GM12878 (cell line): Measurements from ENCODE around the gene PLXNA4. TPM values are rescaled to one million over a fixed set of nuclear protein-coding genes. Genes with fewer than 3 reads are reported as not detected.

Experiments used
- ATAC-seq: fragments of 200-7000 bp; cut with Tn5 transposase; 3 replicates; pipeline ENCODE4 v1.9.1; 2020; ENCODE audit warnings: mild to moderate bottlenecking, moderate library complexity
- BruUV-seq: library from RNA; stranded (reverse); fragments of 400-500 nt; replicated peaks from 2 replicates; lab custom pipeline; 2021; lab: Mats Ljungman, UMichigan
- CTCF ChIA-PET: fragments of 300-600 bp; sonication (Branson Sonifier 250); formaldehyde crosslinking; extraction: SDS; loops from one replicate; lab custom pipeline; 2021; ENCODE audit warnings: inconsistent platforms; lab: Yijun Ruan, JAX
- POLR2A ChIA-PET: fragments of 350-600 bp; formaldehyde crosslinking; extraction: SDS; loops from one replicate; lab custom pipeline; 2021; ENCODE audit warnings: inconsistent platforms; lab: Charles Lee
- RAD21 ChIA-PET: fragments of 300-600 bp; sonication (Branson Sonifier 250); formaldehyde crosslinking; loops from one replicate; lab custom pipeline; 2023; ENCODE audit warnings: antibody characterized with exemption; ENCODE audit not compliant: unreplicated experiment; lab: Charles Lee
- SMC1A ChIA-PET: fragments of 300-600 bp; sonication (Branson Sonifier 250); formaldehyde crosslinking; loops from one replicate; lab custom pipeline; 2023; ENCODE audit not compliant: unreplicated experiment, uncharacterized antibody; lab: Charles Lee
- DNase-seq: peaks from one replicate; pipeline ENCODE4 v3.0.0-alpha.2; 2011; ENCODE audit warnings: low read depth, low spot score
- FAIRE-seq: peaks from 3 replicates; lab custom pipeline; 2011; peaks lifted over from hg19 to GRCh38; lab: Jason Lieb, UNC
- H2AFZ ChIP-seq: 2 replicates; pipeline ENCODE4 v1.6.0; 2011; ENCODE audit warnings: low read depth, low read length, control low read depth; ENCODE audit not compliant: control insufficient read depth
- H3K27ac ChIP-seq: 2 replicates; pipeline ENCODE4 v1.5.1; 2011; ENCODE audit warnings: control low read depth; ENCODE audit not compliant: control insufficient read depth, insufficient read depth
- H3K27me3 ChIP-seq, 2 experiments: replicated peaks in 1 of 2; 2 replicates each; pipeline versions ENCODE4 v1.6.0 to v1.6.1; 2011; ENCODE audit warnings: low read length in 1 of 2; ENCODE audit not compliant: control insufficient read depth in 2 of 2, insufficient read depth in 2 of 2
- H3K36me3 ChIP-seq, 2 experiments: 2 replicates each; pipeline ENCODE4 v1.5.1; 2011; ENCODE audit warnings: low read length in 1 of 2; ENCODE audit not compliant: control insufficient read depth in 2 of 2, insufficient read depth in 2 of 2
- H3K4me1 ChIP-seq: 2 replicates; pipeline ENCODE4 v1.6.1; 2011; ENCODE audit warnings: mild to moderate bottlenecking, low read length, moderate library complexity, mixed read lengths; ENCODE audit not compliant: control insufficient read depth, insufficient read depth
- H3K4me2 ChIP-seq: 2 replicates; pipeline ENCODE4 v1.6.0; 2011; ENCODE audit warnings: control low read depth; ENCODE audit not compliant: control insufficient read depth, insufficient read depth
- H3K4me3 ChIP-seq: fragments of 200-600 bp; sonication (generic); 2 replicates; pipeline ENCODE4 v1.5.1; 2016
- H3K79me2 ChIP-seq: 2 replicates; pipeline ENCODE4 v1.6.0; 2011; ENCODE audit warnings: low read length; ENCODE audit not compliant: control insufficient read depth, insufficient read depth
- H3K9ac ChIP-seq: 2 replicates; pipeline ENCODE4 v1.8.0; 2011; ENCODE audit warnings: low read length, control low read depth, mixed read lengths; ENCODE audit not compliant: control insufficient read depth, insufficient read depth
- H3K9me3 ChIP-seq: replicated peaks from 3 replicates; pipeline ENCODE4 v1.5.1; 2011; ENCODE audit warnings: mild to moderate bottlenecking, low read length; ENCODE audit not compliant: control insufficient read depth, insufficient read depth
- H4K20me1 ChIP-seq: 2 replicates; pipeline ENCODE4 v1.6.0; 2011; ENCODE audit not compliant: control insufficient read depth, insufficient read depth
- ATF3 ChIP-seq: IDR thresholded peaks from 2 replicates; pipeline ENCODE4 v1.6.1; 2011; ENCODE audit warnings: low read depth, mild to moderate bottlenecking, low read length, moderate library complexity, borderline replicate concordance; ENCODE audit errors: extremely low read depth
- CEBPB ChIP-seq, 2 experiments: fragments of 150-350 bp in 1 of 2; IDR thresholded peaks; 2 replicates each; pipeline ENCODE4 v1.6.1; 2012 to 2014; ENCODE audit warnings: low read depth in 2 of 2, low read length in 2 of 2, borderline replicate concordance in 1 of 2, inconsistent platforms in 1 of 2
- CREM ChIP-seq: IDR thresholded peaks from 2 replicates; pipeline ENCODE4 v1.6.1; 2014; ENCODE audit warnings: antibody characterized with exemption, low read depth
- FOXK2 ChIP-seq: fragments of 450-650 bp; IDR thresholded peaks from 2 replicates; pipeline ENCODE4 v1.6.1; 2017; ENCODE audit warnings: mild to moderate bottlenecking, moderate library complexity
- IKZF1 ChIP-seq: fragments of 450-650 bp; conservative IDR thresholded peaks from 2 replicates; pipeline ENCODE4 v1.6.1; 2017; ENCODE audit warnings: antibody characterized with exemption, mild to moderate bottlenecking
- KLF5 ChIP-seq: fragments of 450-650 bp; IDR thresholded peaks from 2 replicates; pipeline ENCODE4 v1.6.1; 2014; ENCODE audit warnings: mild to moderate bottlenecking; ENCODE audit not compliant: partially characterized antibody
- NBN ChIP-seq: fragments of 450-650 bp; IDR thresholded peaks from 2 replicates; pipeline ENCODE4 v1.6.1; 2016
- NR2C1 ChIP-seq: fragments of 450-650 bp; IDR thresholded peaks from 2 replicates; pipeline ENCODE4 v1.6.1; 2017; ENCODE audit warnings: antibody characterized with exemption, mild to moderate bottlenecking, moderate library complexity
- PML ChIP-seq: IDR thresholded peaks from 2 replicates; pipeline ENCODE4 v1.6.1; 2012; ENCODE audit warnings: low read length, inconsistent platforms
- RELA ChIP-seq: fragments of 450-650 bp; IDR thresholded peaks from 2 replicates; pipeline ENCODE4 v1.8.0; 2014; ENCODE audit warnings: borderline replicate concordance; ENCODE audit not compliant: partially characterized antibody
- REST ChIP-seq: IDR thresholded peaks from 2 replicates; pipeline ENCODE4 v1.6.1; 2012; ENCODE audit warnings: mild to moderate bottlenecking, low read depth, low read length
- RFX5 ChIP-seq: IDR thresholded peaks from 2 replicates; pipeline ENCODE4 v1.6.1; 2011; ENCODE audit warnings: low read depth, low read length, improper control_type of control experiment
- STAT1 ChIP-seq: fragments of 450-650 bp; conservative IDR thresholded peaks from 2 replicates; pipeline ENCODE4 v1.6.1; 2014; ENCODE audit warnings: antibody characterized with exemption, mild to moderate bottlenecking
- SUPT20H ChIP-seq: IDR thresholded peaks from 2 replicates; pipeline ENCODE4 v1.6.1; 2011; ENCODE audit warnings: low read depth, mild to moderate bottlenecking, low read length, moderate library complexity, borderline replicate concordance; ENCODE audit not compliant: control insufficient read depth
- USF2 ChIP-seq: IDR thresholded peaks from 2 replicates; pipeline ENCODE4 v1.6.1; 2011; ENCODE audit warnings: low read depth, low read length, improper control_type of control experiment, borderline replicate concordance
- ZNF622 ChIP-seq: fragments of 450-650 bp; IDR thresholded peaks from 2 replicates; pipeline ENCODE4 v1.6.1; 2017; ENCODE audit warnings: mild to moderate bottlenecking, inconsistent platforms
- WGBS: methylation state at CpG from one replicate; pipeline ENCODE4 v1.1.6; 2016; ENCODE audit warnings: low lambda C conversion rate; ENCODE audit not compliant: insufficient replicate concordance, insufficient coverage; ENCODE audit errors: missing lambda C conversion rate; 5-methylcytosine and 5-hydroxymethylcytosine counted together
- in situ Hi-C: fragments of 300-500 bp; cut with MboI; formaldehyde crosslinking; loops from 9 replicates; pipeline ENCODE4 v1.14.3; 2018; ENCODE audit warnings: mixed read lengths
- intact Hi-C: fragments of 100-400 bp; cut with micrococcal nuclease; formaldehyde crosslinking; loops from one replicate; pipeline ENCODE4 v1.14.2; 2022; ENCODE audit not compliant: unreplicated experiment
- polyA plus RNA-seq, 11 experiments: library from polyadenylated mRNA; depleted of rRNA in 4 of 11; unstranded in 6 of 11; stranded (reverse) in 5 of 11; fragments of >200 nt; fragmentation: Nextera tagmentation in 4 of 11; fragmentation: Illumina TruSeq in 1 of 11; extraction: Ambion mirVana in 4 of 11; extraction: Trizol in 1 of 11; gene quantifications; 1 replicate in 1 of 11; 2 replicates in 10 of 11; pipeline versions ENCODE4 v1.2.1 to v1.2.3, GENCODE V29; 2011 to 2016; ENCODE audit warnings: inconsistent platforms in 2 of 11, missing spikeins in 2 of 11, low read depth in 1 of 11
- total RNA-seq, 4 experiments: library from RNA; depleted of rRNA in 3 of 4; stranded (reverse); fragments of >200 nt in 3 of 4; fragmentation: Illumina TruSeq in 1 of 4; extraction: Trizol in 1 of 4; gene quantifications; 2 replicates each; pipeline versions ENCODE4 v1.2.1 to v1.2.3, GENCODE V29; 2013 to 2021

Gene PLXNA4
- total and polyA plus RNA-seq, 10 of the 15 experiments (the other 5 are each of a cell fraction or from before 2014, with no cell fraction given) = 0.03 TPM; not detected in 9

- CTCF ChIA-PET = no interaction called here
- 7% methylated on average over 3 of the region's 3 CpGs for WGBS
- H3K27me3 ChIP-seq = no peaks in the 10 kb centered on the region; a peak in 1 of 4 replicates
- H3K9me3 ChIP-seq = no peaks in the 10 kb centered on the region
- DNase-seq (no peak), FAIRE-seq (no peak), ATAC-seq (no peak)
- no peak overlapping the region for H3K4me2 ChIP-seq
- intact Hi-C loops = no loop called here
- no peaks in the 10 kb centered on the region for H3K36me3 ChIP-seq
- H4K20me1 ChIP-seq = no peaks in the 10 kb centered on the region
- in situ Hi-C loops = no loop called here
- SMC1A ChIA-PET = no interaction called here
- H3K9ac ChIP-seq = no peak overlapping the region
- H3K4me3 ChIP-seq = no peak overlapping the region
- BruUV-seq = no TSS peak
- H3K4me1 ChIP-seq = no peaks in the 10 kb centered on the region
- no peak overlapping the region for H3K27ac ChIP-seq
- no peaks in the 10 kb centered on the region for H3K79me2 ChIP-seq
- POLR2A ChIA-PET = no interaction called here
- TF ChIP-seq SUPT20H (no peak), PML (no peak), NBN (no peak), IKZF1 (no peak), CEBPB (IDR thresholded peaks at IDR 0.05; ENCODE audit: borderline replicate concordance in 1 of 2, low read depth in 2 of 2, low read length in 2 of 2) (no peak), KLF5 (no peak), RFX5 (no peak), CREM (no peak), STAT1 (no peak), ATF3 (no peak), ZNF622 (no peak), NR2C1 (no peak), USF2 (no peak), REST (no peak), RELA (no peak), FOXK2 (no peak)
- RAD21 ChIA-PET = no interaction called here
- H2AFZ ChIP-seq = no peak overlapping the region
Observed at GRCh38 chr7:132371948-132372347, 204.3 kb downstream of the PLXNA4 start.
